ENCODE data around the gene TMEM40. TPM values are rescaled to one million over a fixed set of nuclear protein-coding genes. Genes with fewer than 3 reads are reported as not detected.

TMEM40 gene
- total and polyA plus RNA-seq, 9 of the 15 experiments (the other 6 are each of a cell fraction or from before 2014, with no cell fraction given), result 0.11 to 0.31 (median 0.14) TPM; not detected in 6

GRCh38 chr3:12753275-12754028 is 5.6 kb downstream of the TMEM40 start:
- no peak for DNase-seq (ENCODE audit: extremely low read depth in 1 of 4, low spot score in 3 of 4)
- peak overlapping the region in 1 of 2 experiments; percentile 31; a peak in 1 of 4 replicates for H3K9ac ChIP-seq (ENCODE audit: insufficient read depth in 1 of 2, low read depth in 2 of 2, low read length in 2 of 2)

GRCh38 chr3:12752809-12753208 is 6.2 kb downstream of the TMEM40 start:
- no peaks in the 10 kb centered on the region for H3K9me3 ChIP-seq (replicated peaks; ENCODE audit: control insufficient read depth, insufficient read depth, low read depth, low read length)
- ATAC-seq (no peak), DNase-seq (ENCODE audit: extremely low read depth in 1 of 4, low spot score in 3 of 4) (no peak), FAIRE-seq (no peak)
- no peak overlapping the region for H2AFZ ChIP-seq (ENCODE audit: low read depth, low read length)
- in situ Hi-C loops (cut with MboI), result no loop called here
- BruUV-seq (replicated peaks), result no TSS peak
- no peak overlapping the region for H3K27ac ChIP-seq (ENCODE audit: extremely low read depth, low read depth, low read length)
- H3K4me2 ChIP-seq (ENCODE audit: insufficient read depth, low read length), result no peak overlapping the region
- POLR2A ChIA-PET, result interaction anchor here (0.8 kb wide), 1 partner anchor 51 kb away, joined by 4 read pairs; no protein-coding TSS in a partner anchor
- H4K20me1 ChIP-seq (replicated peaks; ENCODE audit: control insufficient read depth, insufficient read depth, low read length), result no peaks in the 10 kb centered on the region
- no peak overlapping the region for H3K9ac ChIP-seq (ENCODE audit: insufficient read depth in 1 of 2, low read depth in 2 of 2, low read length in 2 of 2)
- peaks cover 0 to 27% of the 10 kb centered on the region in 2 experiments; a peak in 4 of 5 replicates for H3K4me1 ChIP-seq (replicated peaks in 1 of 2; ENCODE audit: control insufficient read depth in 2 of 2, insufficient read depth in 2 of 2, low read length in 2 of 2)
- H3K4me3 ChIP-seq, result no peak overlapping the region
- CTCF ChIA-PET (ENCODE audit: low intra/inter-chr PET ratio), result no interaction called here
- no peaks in the 10 kb centered on the region for H3K79me2 ChIP-seq (ENCODE audit: control insufficient read depth, insufficient read depth, low read length)
- WGBS (ENCODE audit: insufficient coverage, low coverage, missing lambda C conversion rate), result 28% methylated on average over 2 of the region's 2 CpGs
- H3K9me1 ChIP-seq (ENCODE audit: control insufficient read depth, insufficient read depth, low read length), result no peaks in the 10 kb centered on the region
- H3K36me3 ChIP-seq (ENCODE audit: control insufficient read depth, insufficient read depth, low read length), result no peaks in the 10 kb centered on the region
- peaks cover 0 to 2% of the 10 kb centered on the region in 2 experiments; a peak in 3 of 5 replicates for H3K27me3 ChIP-seq (ENCODE audit: control insufficient read depth in 2 of 2, insufficient read depth in 2 of 2, low read length in 2 of 2)
- intact Hi-C loops (cut with micrococcal nuclease), result no loop called here
- TF ChIP-seq MAFK (IDR thresholded peaks at IDR 0.05; ENCODE audit: low read length) (peak; percentile 99), MAFG (tag; conservative IDR thresholded peaks at IDR 0.05) (peak; percentile 97), POLR3G (IDR thresholded peaks at IDR 0.05; ENCODE audit: extremely low read depth, insufficient read length, insufficient replicate concordance) (no peak), ZNF316 (IDR thresholded peaks at IDR 0.05) (peak; percentile 99), MAFF (IDR thresholded peaks at IDR 0.05; ENCODE audit: low read length) (peak; percentile 98), ETV6 (IDR thresholded peaks at IDR 0.05; ENCODE audit: borderline replicate concordance in 1 of 2, low read depth in 2 of 2, low read length in 1 of 2) (no peak), ETV6 (CRISPR knock-in tag; IDR thresholded peaks at IDR 0.05; ENCODE audit: borderline replicate concordance) (no peak), ZNF165 (CRISPR knock-in tag; IDR thresholded peaks at IDR 0.05; ENCODE audit: borderline replicate concordance) (no peak), C11orf30 (IDR thresholded peaks at IDR 0.05; ENCODE audit: low read depth) (peak; percentile 98), BCOR (IDR thresholded peaks at IDR 0.05) (no peak)
- TF ChIP-seq, protein P1, sequence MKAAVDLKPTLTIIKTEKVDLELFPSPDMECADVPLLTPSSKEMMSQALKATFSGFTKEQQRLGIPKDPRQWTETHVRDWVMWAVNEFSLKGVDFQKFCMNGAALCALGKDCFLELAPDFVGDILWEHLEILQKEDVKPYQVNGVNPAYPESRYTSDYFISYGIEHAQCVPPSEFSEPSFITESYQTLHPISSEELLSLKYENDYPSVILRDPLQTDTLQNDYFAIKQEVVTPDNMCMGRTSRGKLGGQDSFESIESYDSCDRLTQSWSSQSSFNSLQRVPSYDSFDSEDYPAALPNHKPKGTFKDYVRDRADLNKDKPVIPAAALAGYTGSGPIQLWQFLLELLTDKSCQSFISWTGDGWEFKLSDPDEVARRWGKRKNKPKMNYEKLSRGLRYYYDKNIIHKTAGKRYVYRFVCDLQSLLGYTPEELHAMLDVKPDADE (conservative IDR thresholded peaks at IDR 0.05; ENCODE audit: control insufficient read depth, low read depth, low read length), result no peak
- TF ChIP-seq, protein P2, sequence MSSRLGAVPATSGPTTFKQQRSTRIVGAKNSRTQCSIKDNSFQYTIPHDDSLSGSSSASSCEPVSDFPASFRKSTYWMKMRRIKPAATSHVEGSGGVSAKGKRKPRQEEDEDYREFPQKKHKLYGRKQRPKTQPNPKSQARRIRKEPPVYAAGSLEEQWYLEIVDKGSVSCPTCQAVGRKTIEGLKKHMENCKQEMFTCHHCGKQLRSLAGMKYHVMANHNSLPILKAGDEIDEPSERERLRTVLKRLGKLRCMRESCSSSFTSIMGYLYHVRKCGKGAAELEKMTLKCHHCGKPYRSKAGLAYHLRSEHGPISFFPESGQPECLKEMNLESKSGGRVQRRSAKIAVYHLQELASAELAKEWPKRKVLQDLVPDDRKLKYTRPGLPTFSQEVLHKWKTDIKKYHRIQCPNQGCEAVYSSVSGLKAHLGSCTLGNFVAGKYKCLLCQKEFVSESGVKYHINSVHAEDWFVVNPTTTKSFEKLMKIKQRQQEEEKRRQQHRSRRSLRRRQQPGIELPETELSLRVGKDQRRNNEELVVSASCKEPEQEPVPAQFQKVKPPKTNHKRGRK (tag; IDR thresholded peaks at IDR 0.05), result no peak

More at GRCh38 chr3:12753275-12754028, 5.6 kb downstream of the TMEM40 start:
- no peaks in the 10 kb centered on the region for H3K36me3 ChIP-seq (ENCODE audit: control insufficient read depth, insufficient read depth, low read length)
- H3K9me1 ChIP-seq (ENCODE audit: control insufficient read depth, insufficient read depth, low read length), result no peaks in the 10 kb centered on the region
- H3K4me2 ChIP-seq (ENCODE audit: insufficient read depth, low read length), result no peak overlapping the region
- no peaks in the 10 kb centered on the region; a peak in 2 of 5 replicates for H3K27me3 ChIP-seq (ENCODE audit: control insufficient read depth in 2 of 2, insufficient read depth in 2 of 2, low read length in 2 of 2)
- ChIA-PET CTCF (ENCODE audit: low intra/inter-chr PET ratio) (no interaction called here), POLR2A (interaction anchor here (0.6 to 1.3 kb wide), 4 partner anchors 11 to 109 kb away, joined by 3 to 4 read pairs (median 4); no protein-coding TSS in a partner anchor)
- H3K79me2 ChIP-seq (ENCODE audit: control insufficient read depth, insufficient read depth, low read length), result no peaks in the 10 kb centered on the region
- H2AFZ ChIP-seq (ENCODE audit: low read depth, low read length), result no peak overlapping the region
- no peak for TF ChIP-seq SMAD1 (IDR thresholded peaks at IDR 0.05; ENCODE audit: low read depth, low read length, partially characterized antibody)
- 0 out of 2 replicates have a peak, but pooled peaks have one; percentile 13 for TF ChIP-seq NFE2 (IDR thresholded peaks at IDR 0.05; ENCODE audit: low read depth)
- TF ChIP-seq ZNF121 (CRISPR knock-in tag; conservative IDR thresholded peaks at IDR 0.05), result peak; percentile 66
- H3K9me3 ChIP-seq (replicated peaks; ENCODE audit: control insufficient read depth, insufficient read depth, low read depth, low read length), result no peaks in the 10 kb centered on the region
- no peaks in the 10 kb centered on the region for H4K20me1 ChIP-seq (replicated peaks; ENCODE audit: control insufficient read depth, insufficient read depth, low read length)
- ATAC-seq, result no peak
- intact Hi-C loops (cut with micrococcal nuclease), result no loop called here
- peaks cover 3 to 31% of the 10 kb centered on the region in 2 experiments for H3K4me1 ChIP-seq (replicated peaks in 1 of 2; ENCODE audit: control insufficient read depth in 2 of 2, insufficient read depth in 2 of 2, low read length in 2 of 2)
- no peak overlapping the region for H3K4me3 ChIP-seq
- FAIRE-seq, result no peak
- BruUV-seq (replicated peaks), result no TSS peak
- in situ Hi-C loops (cut with MboI), result no loop called here
- H3K27ac ChIP-seq (ENCODE audit: extremely low read depth, low read depth, low read length), result no peak overlapping the region
- WGBS (ENCODE audit: insufficient coverage, low coverage, missing lambda C conversion rate), result 31% methylated on average over 7 of the region's 9 CpGs
